HK-2 (cell line): Measurements from ENCODE around the gene CKB.

Experiments
- DNase-seq: peaks from one replicate; pipeline ENCODE4 v3.0.0-alpha.2; 2018; ENCODE audit not compliant: unreplicated experiment

CKB gene

GRCh38 chr14:103526247-103526913, 3.8 kb upstream of the CKB start:
- no peak for DNase-seq

- DNase-seq = peak; percentile 60
Observed at GRCh38 chr14:103525430-103526246, 3.0 kb upstream of the CKB start.

DNA sequence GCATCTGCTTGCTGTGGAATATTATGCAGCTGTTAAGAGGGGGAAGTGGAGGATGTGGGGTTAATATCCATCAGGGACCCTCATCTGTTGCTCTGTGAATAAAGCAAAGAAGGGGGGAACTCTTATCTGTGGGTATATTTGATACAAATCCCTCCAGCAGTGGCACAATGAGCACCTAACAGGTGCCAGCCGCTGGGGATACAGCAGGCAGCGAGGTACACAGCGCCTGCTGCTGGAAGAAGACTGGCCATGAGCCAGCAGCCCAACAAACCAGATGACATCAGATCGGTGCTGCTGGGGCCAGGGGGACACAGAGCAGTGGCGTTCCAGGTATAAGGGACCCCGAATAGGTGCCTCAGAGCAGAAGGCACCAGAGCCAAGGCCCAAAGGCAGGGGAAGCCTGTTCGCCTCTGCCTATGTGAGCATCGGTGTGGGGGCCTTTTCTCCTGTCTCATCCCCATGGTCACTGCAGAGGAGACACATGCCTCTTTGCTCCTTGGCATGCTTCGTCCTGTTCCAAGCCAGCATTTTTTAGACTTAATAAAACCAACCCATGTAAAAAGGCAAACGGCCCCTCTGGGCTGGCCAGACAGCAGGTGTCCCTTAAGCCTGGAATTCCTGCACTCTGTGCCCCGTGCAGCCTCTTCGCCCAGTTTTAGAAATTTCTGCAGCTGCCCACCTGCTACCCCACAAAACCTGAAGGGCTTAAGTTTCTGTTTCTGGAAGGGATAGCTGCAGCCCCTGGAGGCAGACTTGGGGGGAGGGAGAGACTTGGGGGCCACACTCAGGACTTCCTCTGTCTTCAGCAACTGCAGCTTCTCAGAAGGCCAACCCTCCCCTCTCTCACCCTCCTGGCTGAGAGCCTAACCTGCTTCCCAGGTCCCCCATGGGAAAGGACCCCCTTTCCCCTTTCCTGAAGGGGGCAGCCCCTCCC, 1.6 kb upstream of the CKB start:
- DNase-seq = no peak

- DNase-seq = no peak
Observed at GRCh38 chr14:103523575-103523954, 935 bp upstream of the CKB start.

DNA sequence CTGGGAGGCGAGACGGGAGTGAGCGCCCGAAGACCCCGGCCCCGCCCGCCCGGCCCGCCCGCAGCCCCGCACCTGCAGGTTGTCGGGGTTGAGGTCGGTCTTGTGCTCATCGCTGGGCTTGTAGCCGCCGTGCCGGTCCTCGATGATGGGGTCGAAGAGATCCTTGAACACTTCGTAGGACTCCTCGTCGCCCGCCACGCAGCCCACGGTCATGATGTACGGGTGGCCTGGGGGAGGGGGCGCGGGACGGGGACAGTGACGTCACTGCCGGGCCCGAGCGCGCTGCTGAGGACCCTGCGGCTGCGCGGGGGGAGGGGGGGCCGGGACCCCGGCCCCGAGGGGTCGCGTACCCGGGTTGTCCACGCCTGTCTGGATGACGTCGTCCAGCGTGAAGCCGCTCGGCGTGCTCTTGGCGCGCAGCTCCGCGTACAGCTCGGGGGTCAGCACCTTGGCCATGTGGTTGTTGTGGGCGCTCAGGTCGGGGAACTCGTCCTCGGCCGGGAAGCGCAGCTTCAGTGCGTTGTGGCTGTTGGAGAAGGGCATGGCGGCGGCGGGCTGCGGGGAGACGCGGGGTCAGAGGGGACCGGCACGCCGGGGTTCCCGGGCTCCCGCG, 573 bp downstream of the CKB start:
- peak; percentile 45 for DNase-seq

- DNase-seq = no peak
Observed at GRCh38 chr14:103521438-103521950, 1.1 kb downstream of the CKB start.

- DNase-seq = peak; percentile 81
Observed at GRCh38 chr14:103520657-103521437, 1.8 kb downstream of the CKB start.

DNA sequence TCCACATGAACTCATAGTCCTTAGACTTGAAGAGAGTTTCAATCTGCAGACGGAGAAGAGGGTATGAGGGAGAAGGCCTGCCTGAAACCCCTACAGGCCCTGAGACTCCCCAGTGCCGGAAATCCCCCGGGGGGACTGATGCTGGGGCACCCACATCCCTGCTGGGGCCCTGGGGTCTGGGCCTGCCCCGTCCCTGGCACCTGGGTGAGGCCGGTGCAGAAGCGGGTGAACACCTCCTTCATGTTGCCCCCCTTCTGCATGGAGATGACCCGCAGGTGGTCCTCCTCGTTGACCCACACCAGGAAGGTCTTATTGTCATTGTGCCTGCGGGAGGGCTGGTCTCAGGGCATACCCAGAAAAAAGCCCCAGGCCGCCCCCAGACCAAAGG, 2.4 kb downstream of the CKB start:
- DNase-seq = no peak

DNA sequence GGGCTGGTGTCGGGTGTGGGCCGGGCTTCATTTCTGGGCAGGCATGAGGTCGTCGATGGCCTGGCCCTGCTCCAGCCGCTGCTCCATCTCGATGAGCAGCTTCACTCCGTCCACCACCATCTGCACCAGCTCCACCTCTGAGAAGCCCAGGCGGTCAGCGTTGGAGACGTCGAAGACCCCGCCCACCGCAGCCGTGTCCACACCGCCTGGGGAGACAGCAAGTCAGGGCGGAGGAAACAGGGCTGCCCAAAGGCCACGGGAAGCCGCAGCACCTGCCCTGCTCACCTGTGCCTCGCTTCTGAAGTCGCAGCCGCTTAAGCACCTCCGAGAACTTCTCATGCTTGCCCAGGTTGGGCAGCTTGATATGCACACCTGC, 2.8 kb downstream of the CKB start:
- no peak for DNase-seq

GRCh38 chr14:103519043-103519836, 3.4 kb downstream of the CKB start:
- DNase-seq = peak; percentile 62

GRCh38 chr14:103518422-103519042, 4.1 kb downstream of the CKB start:
- peak; percentile 76 for DNase-seq

DNA sequence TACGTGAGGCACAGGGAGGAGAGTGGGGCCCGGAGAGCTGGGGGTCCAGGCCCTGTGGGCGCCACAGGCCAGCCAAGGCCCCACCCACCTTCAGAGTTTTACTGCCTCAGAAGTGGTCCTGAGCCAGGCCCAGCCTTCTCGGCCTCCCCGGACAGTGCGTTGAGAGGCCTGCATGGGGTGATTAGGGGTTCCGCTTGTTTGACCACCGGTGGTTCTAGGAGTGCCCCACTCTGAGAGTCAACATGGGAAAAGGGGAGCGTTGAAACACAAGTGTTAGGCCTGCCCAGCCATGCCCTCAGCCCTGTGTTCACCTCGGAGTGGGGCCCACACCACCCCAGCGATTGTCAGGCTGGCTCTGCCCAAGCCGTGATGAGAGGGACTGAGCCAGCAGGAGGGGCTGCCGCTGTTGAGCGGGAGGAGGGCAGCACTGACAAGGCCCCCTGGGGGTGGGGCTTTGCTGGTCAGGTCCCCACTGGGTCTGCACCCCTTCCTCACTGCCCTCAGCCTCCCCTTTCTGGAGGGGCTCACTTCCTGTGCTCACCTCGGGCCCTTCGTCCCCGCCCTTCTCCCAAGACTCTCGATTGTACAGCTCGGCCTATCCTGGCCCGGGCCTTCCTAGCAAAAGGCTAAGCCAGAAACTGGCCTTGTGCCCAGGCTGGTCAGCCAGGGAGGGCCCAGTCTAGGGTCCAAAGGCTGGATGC, 4.8 kb downstream of the CKB start:
- no peak for DNase-seq

DNA sequence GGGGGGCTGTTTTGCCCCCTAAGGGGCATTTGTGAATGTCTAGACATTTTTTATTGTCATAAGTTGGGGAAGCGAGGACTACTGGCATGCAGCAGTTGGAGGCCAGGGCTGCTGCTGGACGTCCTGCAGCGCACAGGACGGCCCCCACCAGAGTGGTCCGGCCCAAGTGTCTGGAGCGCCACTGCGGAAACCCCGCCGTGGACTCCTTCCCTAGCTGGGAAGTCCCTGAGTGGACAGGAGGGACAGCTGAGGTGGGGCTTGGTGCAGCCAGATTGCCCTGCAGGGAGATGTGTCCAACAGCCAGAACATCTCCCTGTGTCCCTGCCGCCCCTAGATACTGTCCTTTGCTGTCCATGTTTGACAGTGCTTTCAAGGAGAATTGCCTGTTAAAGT, 5.5 kb downstream of the CKB start:
- no peak for DNase-seq

- no peak for DNase-seq
Observed at GRCh38 chr14:103516426-103517173, 6.0 kb downstream of the CKB start.

- no peak for DNase-seq
Observed at GRCh38 chr14:103514596-103515421, 7.8 kb downstream of the CKB start.

GRCh38 chr14:103512701-103513611, 9.7 kb downstream of the CKB start:
- no peak for DNase-seq
